CD4-positive, alpha-beta T cell treated with Interleukin-12 subunit alpha and Interleukin-12 subunit beta, for 1 hour (primary cell): Measurements from ENCODE around the gene LRRC71.

ENCODE experiments used
- DNase-seq: peaks from one replicate; pipeline ENCODE4 v3.0.0-alpha.2; 2020

The LRRC71 gene

DNA sequence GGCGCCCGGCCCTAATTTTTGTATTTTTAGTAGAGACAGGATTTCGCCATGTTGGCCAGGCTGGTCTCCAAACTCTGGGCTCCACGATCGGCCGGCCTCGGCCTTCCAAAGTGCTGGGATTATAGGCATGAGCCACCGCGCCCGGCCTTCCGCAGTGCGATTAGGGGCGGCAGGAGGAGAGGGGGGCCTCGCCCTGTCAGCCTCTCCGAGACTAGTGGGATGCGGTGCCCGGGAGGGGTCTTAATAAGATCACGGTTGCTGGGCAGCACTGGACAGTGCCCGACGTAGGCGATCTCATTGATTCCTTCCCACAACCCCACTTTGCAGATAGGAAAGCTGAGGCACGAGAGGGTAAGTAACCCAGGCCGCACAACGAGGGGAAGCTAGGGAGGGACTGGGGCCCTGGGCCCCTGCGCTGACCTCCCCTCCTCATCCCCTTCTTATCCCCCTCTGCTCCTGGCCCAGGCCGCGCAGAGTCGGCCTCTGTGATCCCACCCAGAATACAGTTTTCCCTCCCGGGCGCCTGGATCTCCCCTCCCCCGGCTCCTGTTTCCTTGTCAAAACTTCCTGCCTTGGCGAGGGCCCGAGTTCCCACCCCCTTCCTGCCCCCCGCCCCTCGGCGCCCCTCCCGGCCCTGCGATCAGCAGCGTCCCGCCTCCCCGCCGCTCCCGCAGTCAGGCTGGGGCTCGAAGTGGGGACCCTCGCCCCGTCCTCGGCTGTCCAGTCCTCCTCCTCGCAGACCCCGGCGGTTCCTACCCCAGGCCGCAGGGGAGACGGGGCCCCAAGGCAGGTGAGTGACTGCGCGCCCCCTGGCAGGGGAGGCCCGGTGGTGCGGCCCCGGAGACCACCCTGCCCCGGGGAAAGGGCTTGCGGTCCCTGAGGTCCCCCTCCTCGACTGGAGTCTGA is 27.1 kb upstream of the LRRC71 start, which contains the start of gene PEAR1:
Gene PEAR1, plus strand, starts transcription at position 671 of the 906 bp plus-strand sequence. CDS start 10,209 bp downstream, outside the sequence.
- DNase-seq = no peak

DNA sequence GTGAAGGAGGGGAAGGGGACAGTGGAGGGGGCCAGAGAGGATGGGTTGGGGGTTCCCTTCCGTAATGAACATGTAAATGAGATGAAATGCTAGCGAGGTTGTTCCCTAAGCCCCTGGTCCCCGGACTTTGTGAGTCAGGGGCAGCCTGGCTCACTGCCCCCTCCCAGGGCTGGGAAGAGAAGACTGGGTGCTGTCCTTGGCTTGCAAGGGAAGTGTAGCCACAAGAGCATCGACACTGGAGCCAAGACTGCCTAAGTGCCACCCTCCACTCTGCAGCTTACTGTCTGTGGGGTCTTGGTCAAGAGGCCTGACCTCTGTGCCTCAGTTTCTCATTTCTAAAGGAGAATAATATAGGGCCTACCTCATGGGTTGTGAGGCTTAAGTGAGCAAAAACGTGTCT is 26.4 kb upstream of the LRRC71 start:
- DNase-seq = no peak

DNA sequence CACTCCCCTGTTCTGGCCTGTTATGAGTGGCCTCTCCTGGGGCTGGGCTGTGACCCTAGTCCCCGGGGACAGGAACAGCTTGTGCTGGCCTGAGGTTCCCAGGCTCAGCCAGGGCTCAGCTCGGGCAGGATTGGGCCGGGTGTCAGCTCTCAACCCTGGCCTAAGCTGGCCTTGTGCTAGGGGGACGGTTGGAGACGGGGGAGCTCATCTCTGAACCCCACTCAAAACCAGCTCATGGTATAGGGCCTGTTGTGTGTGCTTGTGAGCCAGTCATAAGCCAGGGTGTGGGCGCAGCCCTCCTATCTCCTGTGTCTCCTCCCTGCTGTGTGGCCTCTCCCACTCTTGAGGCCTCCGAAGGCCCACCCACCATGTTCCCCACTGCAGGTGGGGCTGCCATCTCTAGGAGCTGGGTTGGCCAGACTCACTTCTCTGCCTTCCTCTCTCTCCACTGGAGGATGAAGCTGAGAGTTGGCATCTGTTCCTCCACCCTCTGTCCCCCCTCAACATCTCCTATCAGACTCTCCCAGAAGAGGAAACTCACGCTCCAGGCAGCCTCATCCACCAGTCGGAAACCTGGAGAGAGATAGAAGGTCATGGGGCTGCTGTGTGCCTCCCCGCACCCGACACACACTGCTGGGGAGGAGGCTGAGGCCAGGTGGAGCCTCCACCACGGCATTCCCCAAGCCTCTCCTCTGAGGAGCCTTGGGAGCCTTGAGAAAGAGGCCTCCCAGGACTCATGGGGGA is 25.5 kb upstream of the LRRC71 start:
- DNase-seq = no peak

DNA sequence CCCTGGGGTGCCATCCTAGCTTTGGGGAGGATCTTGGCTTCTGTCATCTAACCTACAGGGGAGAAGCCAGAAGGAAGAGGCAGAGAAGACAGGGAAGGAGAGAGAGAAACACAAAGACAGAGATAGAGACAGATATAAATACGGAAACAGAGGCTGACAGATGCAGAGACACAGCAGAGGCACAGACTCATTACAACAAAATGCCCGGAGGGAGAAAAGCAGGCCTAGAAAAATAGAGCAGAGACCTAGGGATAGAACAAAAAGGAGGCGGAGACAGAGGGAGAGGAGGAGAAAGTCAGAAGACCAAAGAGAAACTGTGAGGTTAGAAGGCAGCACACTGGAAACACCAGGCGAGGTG is 25.0 kb upstream of the LRRC71 start:
- DNase-seq = no peak

DNA sequence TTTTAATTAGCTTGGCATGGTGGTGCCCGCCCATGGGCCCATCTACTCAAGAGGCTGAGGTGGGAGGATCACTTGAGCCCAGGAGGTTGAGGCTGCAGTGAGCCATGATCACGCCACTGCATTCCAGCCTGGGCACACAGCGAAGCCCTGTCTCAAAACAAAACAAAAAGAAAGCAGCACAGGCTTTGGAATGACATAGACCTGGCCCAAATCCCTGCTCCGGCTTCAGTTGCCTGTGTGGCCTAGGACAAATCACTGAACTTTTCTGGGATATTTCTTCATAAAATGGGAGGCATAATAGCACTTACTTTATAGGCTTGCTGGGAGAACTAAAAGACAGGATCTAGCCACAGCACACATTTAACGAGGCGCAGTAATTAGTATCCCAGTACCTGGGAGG is 24.5 kb upstream of the LRRC71 start:
- DNase-seq = no peak

DNA sequence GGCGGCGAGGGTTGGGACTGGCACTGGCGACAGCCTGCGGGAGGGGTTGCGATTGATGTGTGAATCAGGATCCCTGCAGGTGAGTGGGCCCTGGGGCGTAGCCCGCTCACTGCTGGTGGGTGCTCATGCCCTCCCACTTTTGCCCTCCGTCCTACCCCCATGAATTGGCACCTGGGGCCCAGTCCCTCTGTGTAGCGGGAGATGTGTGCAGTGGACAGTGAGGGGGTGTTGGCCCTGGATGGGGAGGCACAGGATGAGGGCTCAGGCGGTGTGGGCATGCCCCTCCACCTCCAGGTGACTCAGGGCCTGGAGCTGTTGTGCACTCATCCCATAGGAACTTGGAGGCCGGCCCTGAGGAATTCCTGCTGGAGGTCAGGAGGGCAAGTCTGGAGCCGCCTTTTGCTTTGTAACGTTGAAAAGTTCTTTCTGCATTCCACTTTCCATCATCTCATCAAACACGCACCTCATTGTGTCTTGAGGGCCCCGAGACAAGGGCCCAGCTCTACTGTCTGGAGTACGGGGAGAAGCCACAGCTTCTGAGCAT is 23.9 kb upstream of the LRRC71 start:
- no peak for DNase-seq

DNA sequence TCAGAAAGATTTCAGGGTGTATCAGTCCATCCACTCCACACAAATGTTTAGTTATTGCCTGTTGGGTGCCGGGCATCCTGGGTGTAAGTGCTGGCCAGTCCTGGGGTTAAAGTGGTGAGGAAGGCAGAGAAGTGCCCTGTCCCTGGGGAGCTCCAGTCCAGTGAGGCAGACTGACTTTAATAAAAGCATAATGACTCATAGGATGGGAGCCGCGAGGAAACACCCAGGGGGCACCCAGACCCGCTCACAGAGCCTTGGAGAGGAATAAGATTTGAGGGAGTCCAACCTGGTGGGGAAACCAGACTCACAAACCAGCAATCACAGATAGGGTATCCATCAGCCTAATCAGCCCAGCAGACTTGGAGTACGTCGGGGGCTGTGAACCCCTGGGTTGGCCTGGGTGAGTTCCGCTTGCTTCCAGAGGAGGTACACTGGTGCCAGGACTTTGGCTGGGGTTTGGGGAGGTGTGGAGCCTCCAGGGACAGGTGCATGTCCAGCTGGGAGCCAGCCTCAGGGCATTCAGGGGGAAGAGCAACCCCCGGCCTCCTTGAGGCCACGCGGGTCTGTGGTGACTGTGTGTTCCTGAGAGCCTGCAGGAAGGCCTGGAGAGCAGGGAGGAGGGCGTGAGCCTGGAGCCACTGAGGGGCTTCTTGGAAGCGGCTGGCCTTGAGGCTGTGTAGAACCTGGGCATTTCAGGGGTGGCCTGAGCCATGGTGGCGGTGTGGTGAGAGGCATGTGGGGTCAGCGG is 23.2 kb upstream of the LRRC71 start:
- no peak for DNase-seq

DNA sequence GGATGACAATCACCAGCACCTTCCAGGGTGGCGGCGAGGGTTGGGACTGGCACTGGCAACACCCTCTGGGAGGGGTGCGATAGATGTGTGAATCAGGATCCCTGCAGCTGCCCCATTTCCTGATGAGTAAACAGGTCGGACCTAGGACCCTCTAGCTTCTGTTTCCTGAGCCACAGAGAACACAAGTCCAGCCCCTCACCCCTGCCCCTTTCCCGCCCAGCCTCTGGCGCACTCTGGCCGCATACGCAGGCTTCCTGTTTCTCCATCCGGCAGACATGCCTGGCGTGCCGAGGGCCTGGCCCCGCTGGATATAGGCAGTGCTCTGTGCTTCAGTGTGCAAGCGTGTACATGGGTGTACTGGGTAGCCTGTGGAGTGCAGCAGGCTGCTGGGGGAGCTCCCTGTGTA is 22.3 kb upstream of the LRRC71 start:
- DNase-seq = no peak

DNA sequence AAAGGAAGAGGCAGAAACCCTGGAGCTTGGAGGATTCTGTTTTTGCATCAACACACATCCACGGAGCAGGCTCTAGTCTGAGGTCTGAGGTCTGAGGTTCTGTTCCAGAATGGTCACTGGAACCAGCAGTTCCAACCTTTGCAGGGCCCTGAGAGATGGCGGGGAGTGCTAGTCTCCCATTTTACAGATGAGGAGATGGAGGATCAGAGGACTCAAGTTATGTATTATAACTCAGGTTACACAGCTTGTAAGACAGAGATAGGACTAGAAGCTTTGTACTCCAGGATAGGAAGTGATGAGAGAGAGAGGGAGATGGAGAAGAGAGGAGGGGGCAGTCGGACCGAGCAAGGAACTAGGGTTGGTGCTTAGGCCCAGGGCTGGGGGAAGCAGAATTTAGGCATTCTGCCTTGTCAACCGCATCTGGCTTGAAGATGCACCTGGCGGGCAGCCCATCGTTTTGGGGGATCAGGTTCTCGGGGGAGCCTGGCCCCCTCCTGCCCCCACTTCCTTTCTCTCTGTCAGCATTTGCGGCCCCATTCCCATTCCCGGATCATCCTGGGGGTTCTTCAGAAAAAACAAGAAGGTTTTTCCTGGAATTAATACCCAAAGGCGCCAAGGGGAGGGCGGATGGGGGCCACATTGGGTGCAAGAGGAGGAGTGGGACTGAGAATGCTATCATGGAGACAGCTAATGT is 21.3 kb upstream of the LRRC71 start:
- no peak for DNase-seq

DNA sequence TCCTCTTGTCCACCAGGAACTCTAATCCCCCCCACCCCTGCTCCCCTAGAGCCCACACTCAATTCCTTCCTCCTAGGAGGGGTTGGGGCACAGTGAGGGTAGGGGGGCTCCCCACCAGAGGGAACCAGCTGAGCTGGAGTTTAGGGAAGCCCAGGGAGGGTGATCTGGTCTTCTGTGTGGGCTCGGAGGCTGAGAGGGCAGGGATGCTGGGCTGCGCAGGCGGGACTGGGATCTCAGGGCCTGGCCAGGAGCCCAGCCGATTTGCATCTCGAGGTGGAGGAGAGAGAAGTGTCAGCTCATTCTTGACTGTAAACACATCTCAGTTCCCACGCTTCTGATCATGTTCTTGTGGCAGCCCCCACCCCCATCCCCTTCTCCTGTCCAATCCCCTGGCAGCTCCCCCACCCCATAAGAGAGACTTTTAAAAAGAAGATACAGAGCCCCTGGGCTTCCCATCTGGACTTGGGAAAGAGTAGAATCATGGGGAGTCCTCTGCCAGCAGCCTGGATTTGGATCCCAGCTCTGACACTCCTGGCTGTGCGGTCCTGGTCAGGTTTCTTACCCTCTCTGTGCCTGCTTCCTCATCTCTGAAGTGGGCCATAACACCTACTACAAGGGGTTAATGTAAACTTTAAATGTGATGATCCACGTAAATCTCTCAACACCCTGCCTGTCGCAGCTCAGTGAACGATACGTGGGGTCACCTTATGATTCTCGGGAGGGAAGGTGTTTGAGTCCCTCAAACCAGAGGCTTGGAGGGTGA is 20.3 kb upstream of the LRRC71 start:
- no peak for DNase-seq

DNA sequence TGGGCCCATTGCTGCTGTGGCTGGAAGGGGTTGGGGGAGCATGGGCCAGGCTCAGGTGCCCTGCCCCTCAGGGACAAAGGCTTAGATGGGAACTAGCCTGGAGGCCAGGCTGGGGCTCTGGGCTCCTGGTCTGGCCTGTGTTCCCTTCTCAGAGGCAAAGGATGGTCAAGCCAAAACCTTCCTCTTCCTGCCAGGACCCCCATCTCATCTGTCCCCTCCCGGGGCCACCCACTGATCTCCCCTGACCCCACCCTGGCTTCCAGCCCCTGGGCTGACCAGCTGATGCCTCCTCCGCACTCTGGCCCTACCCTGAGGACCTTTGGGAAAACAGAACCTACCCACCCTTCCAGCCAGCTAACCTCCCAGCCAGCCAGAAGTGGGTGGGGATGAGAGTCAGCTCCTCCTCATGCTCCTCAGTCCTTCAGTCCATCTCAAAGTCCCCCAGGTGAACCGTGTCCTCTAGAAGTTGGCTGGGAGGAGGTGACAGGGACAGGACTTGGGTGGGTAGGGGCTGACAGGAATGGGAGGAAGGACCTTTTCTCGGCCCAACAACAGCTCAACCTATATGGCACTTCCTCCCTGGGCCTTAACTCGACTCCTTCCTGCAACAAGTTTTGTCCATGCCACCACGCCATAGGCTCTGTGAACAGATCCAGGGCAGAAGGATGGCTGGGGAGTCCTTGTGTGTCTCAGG is 19.4 kb upstream of the LRRC71 start:
- no peak for DNase-seq

DNA sequence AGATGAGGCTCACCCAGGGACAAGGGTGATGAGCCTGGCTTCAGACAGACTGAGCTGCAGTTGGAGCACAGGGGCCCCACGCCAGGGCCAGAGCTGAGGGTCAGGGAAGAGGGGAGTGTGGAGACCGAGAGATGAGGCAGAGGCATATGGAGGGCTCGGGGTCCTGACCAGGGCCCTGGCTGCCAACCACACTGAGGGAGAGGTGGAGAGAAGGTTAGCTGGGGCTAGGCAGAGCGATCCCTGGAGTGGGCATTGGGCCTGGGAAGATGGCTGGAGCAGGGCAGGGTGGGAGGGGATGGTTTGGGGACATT is 18.9 kb upstream of the LRRC71 start:
- no peak for DNase-seq

DNA sequence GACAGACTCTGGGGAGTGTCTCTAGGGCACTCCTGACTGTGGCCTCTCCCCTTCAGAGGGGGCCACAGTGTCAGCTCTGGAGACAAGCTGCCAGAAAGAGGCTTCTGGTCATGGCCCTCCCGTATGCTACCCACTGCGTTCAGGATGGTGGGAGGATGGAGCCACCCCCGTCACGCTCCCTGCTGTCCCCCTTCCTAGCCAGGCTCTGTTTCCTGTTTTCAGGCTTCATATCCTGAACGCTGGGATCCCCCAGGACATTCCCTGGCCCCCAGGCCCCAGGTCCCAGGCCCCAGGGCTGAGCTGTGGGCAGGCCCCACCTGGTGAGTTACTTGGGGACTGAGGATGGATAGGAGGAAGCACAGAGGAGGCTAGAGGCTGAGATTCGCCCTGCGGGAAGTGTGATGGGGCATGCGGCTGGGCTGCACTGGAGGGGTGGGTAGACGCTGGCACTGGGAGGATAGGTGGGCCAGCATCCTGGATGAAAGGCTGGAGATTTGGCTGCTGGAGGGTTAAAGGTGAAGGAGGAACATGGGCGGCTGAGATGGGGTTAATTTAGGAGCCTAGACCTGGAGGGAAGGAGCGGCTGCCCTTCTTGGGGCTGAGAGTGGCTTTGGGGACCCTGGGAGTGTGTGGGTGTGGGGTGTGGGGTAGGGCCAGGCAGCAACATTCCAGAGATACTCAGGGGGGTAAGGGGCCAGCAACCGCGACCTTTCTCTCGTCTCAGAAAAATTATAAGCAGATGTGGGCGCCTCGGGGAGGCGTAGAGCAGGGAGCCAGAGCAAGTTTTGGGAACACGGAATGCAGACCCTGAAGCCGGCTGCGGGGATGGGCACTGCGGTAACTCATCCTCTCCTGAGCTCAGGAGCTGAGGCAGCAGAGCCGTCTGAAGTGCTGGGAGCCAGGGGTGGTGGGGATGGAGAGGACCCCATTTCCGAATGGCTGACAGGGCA is 18.2 kb upstream of the LRRC71 start:
- no peak for DNase-seq

DNA sequence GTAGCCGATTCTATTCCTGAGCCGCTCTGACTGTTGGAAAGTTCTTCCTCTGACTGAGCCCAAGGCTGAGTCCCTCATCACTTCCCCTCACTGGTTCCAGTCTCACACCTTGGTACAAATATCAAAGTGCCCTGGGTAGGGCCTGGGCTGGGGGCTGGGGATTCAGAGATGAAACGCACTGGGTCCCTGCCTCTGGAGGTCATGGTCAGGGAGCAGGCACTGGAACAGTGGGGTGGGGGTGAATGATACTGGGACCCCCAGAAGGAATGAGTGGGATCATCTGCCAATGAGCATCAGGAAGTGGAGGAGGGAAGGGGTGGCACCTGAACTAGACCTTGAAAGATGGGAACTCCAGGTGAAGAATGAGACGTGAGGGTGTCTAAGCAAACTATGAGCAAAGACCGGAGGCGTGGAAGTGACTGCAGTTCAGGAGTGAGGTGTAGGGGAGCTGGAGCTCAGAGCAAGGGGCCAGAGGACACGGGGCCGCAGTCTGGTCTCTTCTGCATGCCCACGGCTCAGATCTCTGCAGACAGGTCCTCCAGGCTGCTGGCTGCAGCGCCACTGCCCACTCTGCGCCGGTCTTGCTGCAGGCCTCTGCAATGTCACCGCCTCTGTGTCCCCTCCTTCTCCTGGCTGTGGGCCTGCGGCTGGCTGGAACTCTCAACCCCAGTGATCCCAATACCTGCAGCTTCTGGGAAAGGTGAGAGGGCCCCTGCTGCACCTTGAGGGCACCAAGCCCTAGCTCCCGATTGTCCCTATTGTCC is 16.9 kb upstream of the LRRC71 start:
- DNase-seq = no peak

DNA sequence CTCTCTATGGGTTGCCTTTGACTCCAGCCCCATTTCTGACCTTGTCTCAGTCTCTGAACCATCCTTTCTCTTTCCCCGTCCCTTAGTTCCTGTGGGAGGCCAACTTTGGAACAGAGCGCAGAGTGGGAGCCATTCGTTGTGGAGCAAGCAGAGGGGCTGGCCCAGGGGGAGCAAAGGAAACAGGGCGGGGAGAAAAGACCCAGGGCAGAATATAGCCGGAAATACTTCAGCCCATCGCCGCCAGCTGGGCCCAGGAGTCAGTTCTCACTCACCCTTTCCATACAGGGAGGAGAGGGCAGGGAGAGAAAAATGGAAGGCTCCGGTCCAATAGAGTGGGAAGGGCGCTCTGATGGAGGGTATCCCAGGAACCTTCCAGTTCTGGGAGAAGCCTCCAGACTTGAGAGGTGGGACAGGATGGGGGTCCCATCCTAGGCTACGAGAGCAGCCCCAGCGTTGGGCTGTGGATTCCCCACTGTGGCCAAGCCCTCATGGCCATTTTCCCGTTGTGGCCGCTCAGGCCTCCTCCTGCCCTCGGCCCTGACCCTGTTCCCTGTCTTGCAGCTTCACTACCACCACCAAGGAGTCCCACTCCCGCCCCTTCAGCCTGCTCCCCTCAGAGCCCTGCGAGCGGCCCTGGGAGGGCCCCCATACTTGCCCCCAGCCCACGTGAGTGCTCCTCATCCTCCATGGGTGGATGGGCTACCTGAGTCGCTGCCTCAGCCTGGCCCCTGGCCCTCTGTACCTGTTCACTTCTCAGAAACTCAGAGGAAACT is 16.1 kb upstream of the LRRC71 start:
- no peak for DNase-seq

DNA sequence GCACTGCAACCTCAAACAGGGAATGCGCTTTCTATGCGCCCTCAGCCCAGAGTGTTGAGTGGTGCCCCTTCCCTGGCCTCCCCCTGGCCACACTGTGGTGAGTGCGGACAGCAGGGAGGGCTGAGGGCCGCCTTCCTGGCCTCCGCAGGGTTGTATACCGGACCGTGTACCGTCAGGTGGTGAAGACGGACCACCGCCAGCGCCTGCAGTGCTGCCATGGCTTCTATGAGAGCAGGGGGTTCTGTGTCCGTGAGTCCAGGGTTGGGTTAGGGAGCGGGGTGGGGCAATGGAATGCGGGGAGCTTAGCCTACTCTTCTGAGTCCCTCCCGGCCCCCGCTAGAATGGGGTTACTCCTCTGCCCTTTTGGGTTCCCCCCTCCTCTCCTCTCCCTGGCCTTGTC is 15.3 kb upstream of the LRRC71 start:
- no peak for DNase-seq

DNA sequence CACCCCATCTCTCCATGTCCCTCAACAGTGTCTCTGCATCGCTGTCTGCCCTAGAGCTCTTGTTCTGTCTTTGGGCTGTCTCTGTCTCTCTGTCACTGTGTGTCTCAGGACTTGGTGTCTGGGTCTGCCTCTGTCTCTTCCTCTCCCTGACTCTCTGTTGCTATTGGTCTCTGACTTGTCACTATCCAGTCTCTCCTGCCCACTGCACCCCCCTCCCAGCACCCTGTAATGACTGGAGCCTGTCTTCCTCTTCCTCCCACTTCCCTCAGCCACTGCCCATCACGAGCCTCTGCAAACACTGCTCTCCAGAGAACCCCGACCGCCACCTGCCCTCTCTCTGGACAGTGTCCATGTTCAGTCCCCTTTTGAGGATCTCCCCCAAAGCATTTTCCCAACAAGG is 14.8 kb upstream of the LRRC71 start:
- DNase-seq = no peak

DNA sequence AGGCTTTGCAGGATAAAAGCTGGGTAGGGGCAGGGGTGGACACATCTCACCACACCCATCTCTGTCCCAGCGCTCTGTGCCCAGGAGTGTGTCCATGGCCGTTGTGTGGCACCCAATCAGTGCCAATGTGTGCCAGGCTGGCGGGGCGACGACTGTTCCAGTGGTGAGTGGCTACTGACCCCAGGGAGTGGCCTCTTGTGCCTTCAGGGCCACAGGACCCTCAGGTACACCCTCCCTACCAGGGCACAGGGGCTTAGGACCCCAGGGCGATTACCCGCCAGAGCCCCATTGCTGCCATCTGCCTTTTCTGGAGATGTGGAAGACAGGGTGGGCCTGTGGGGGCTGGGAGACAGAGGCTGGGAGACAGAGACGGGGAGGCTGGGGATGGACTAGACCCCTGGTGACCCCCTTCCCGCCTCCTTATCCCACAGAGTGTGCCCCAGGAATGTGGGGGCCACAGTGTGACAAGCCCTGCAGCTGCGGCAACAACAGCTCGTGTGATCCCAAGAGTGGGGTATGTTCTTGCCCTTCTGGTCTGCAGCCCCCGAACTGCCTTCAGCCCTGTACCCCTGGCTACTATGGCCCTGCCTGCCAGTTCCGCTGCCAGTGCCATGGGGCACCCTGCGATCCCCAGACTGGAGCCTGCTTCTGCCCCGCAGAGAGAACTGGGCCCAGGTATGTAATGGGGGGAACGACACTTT is 14.1 kb upstream of the LRRC71 start:
- no peak for DNase-seq
